ENCODE measurements around the gene ACTG2.
A peak's percentile ranks its signal among the peaks of the same experiment; 100 is the strongest.
"Not testable (repeated sequence)": the region's sequence is repeated elsewhere in the genome, so short reads cannot be mapped to it uniquely, and the experiment has no call there.

Gene ACTG2

GRCh38 chr2:73938718-73939352 is 46.0 kb downstream of the ACTG2 start:
- H3K27me3 ChIP-seq (ENCODE audit: insufficient read depth, low read length, poor library complexity, severe bottlenecking) = no peaks in the 10 kb centered on the region
- no peaks in the 10 kb centered on the region for H3K9me3 ChIP-seq (ENCODE audit: insufficient read depth, low read depth, low read length)
- H3K36me3 ChIP-seq (ENCODE audit: insufficient read depth, low read length) = 0 out of 2 replicates have a peak, but pooled peaks cover under 1% of the 10 kb centered on the region
- H3F3A ChIP-seq (ENCODE audit: low read depth) = no peaks in the 10 kb centered on the region
- TF ChIP-seq CTCF (conservative IDR thresholded peaks at IDR 0.05; ENCODE audit: low read length) (no peak), EZH2phosphoT487 (IDR thresholded peaks at IDR 0.05; ENCODE audit: borderline replicate concordance) (peak; percentile 50; the same call in 1 of the 2 replicates)
- no peak overlapping the region for H3K4me2 ChIP-seq (ENCODE audit: low read depth, low read length, poor library complexity, severe bottlenecking)
- H2AFZ ChIP-seq (ENCODE audit: low read length) = no peak overlapping the region
- peaks cover 8% of the 10 kb centered on the region for H3K4me1 ChIP-seq (ENCODE audit: insufficient read depth, low read length, poor library complexity, severe bottlenecking)
- peaks cover 24% of the 10 kb centered on the region; the same call in 1 of the 2 replicates for H3K79me2 ChIP-seq (ENCODE audit: insufficient read depth, low read length)
- no peak overlapping the region for H3K4me3 ChIP-seq (ENCODE audit: low read length, poor library complexity, severe bottlenecking)
- no peak overlapping the region for H3K9ac ChIP-seq (ENCODE audit: low read depth, low read length, poor library complexity, severe bottlenecking)
- H3K9me2 ChIP-seq (replicated peaks; ENCODE audit: low read depth, low read length) = no peaks in the 10 kb centered on the region
- peaks cover 67% of the 10 kb centered on the region for H4K20me1 ChIP-seq (ENCODE audit: insufficient read depth, low read length, poor library complexity, severe bottlenecking)

- no peak overlapping the region for H2AFZ ChIP-seq (ENCODE audit: low read length)
- no peak overlapping the region for H3K4me3 ChIP-seq (ENCODE audit: low read length, poor library complexity, severe bottlenecking)
- peaks cover 5% of the 10 kb centered on the region; the same call in 1 of the 2 replicates for H3K36me3 ChIP-seq (ENCODE audit: insufficient read depth, low read length)
- TF ChIP-seq EZH2phosphoT487 (IDR thresholded peaks at IDR 0.05; ENCODE audit: borderline replicate concordance) (no peak), CTCF (conservative IDR thresholded peaks at IDR 0.05; ENCODE audit: low read length) (peak; percentile 44)
- H4K20me1 ChIP-seq (ENCODE audit: insufficient read depth, low read length, poor library complexity, severe bottlenecking) = peaks cover 70% of the 10 kb centered on the region
- H3K9me2 ChIP-seq (replicated peaks; ENCODE audit: low read depth, low read length) = no peaks in the 10 kb centered on the region
- H3K79me2 ChIP-seq (ENCODE audit: insufficient read depth, low read length) = peaks cover 26% of the 10 kb centered on the region; the same call in 1 of the 2 replicates
- H3K4me2 ChIP-seq (ENCODE audit: low read depth, low read length, poor library complexity, severe bottlenecking) = no peak overlapping the region
- H3K27me3 ChIP-seq (ENCODE audit: insufficient read depth, low read length, poor library complexity, severe bottlenecking) = no peaks in the 10 kb centered on the region
- no peaks in the 10 kb centered on the region for H3K9me3 ChIP-seq (ENCODE audit: insufficient read depth, low read depth, low read length)
- no peaks in the 10 kb centered on the region for H3F3A ChIP-seq (ENCODE audit: low read depth)
- no peak overlapping the region for H3K9ac ChIP-seq (ENCODE audit: low read depth, low read length, poor library complexity, severe bottlenecking)
- peaks cover 8% of the 10 kb centered on the region for H3K4me1 ChIP-seq (ENCODE audit: insufficient read depth, low read length, poor library complexity, severe bottlenecking)
Measured at GRCh38 chr2:73939419-73939818, 46.6 kb downstream of the ACTG2 start.

- not testable (repeated sequence) for H2AFZ ChIP-seq (ENCODE audit: low read length); H3K9ac ChIP-seq (ENCODE audit: low read depth, low read length, poor library complexity, severe bottlenecking); H3K4me1 ChIP-seq (ENCODE audit: insufficient read depth, low read length, poor library complexity, severe bottlenecking); H3K4me3 ChIP-seq (ENCODE audit: low read length, poor library complexity, severe bottlenecking); H3K27me3 ChIP-seq (ENCODE audit: insufficient read depth, low read length, poor library complexity, severe bottlenecking); H3F3A ChIP-seq (ENCODE audit: low read depth); H3K4me2 ChIP-seq (ENCODE audit: low read depth, low read length, poor library complexity, severe bottlenecking); H3K9me3 ChIP-seq (ENCODE audit: insufficient read depth, low read depth, low read length); H3K9me2 ChIP-seq (replicated peaks; ENCODE audit: low read depth, low read length)
- Histone ChIP-seq H3K36me3 (ENCODE audit: insufficient read depth, low read length) (peaks cover 11% of the 10 kb centered on the region; the same call in 1 of the 2 replicates), H4K20me1 (ENCODE audit: insufficient read depth, low read length, poor library complexity, severe bottlenecking) (peaks cover 72% of the 10 kb centered on the region), H3K79me2 (ENCODE audit: insufficient read depth, low read length) (peaks cover 31% of the 10 kb centered on the region)
Measured at GRCh38 chr2:73940066-73940465, 47.3 kb downstream of the ACTG2 start.

GRCh38 chr2:73942664-73943063 is 49.9 kb downstream of the ACTG2 start:
- H3K27me3 ChIP-seq (ENCODE audit: insufficient read depth, low read length, poor library complexity, severe bottlenecking) = no peaks in the 10 kb centered on the region
- peaks cover 30% of the 10 kb centered on the region; the same call in 1 of the 2 replicates for H3K36me3 ChIP-seq (ENCODE audit: insufficient read depth, low read length)
- peaks cover 32% of the 10 kb centered on the region for H3K79me2 ChIP-seq (ENCODE audit: insufficient read depth, low read length)
- no peak overlapping the region for H2AFZ ChIP-seq (ENCODE audit: low read length)
- H3K4me1 ChIP-seq (ENCODE audit: insufficient read depth, low read length, poor library complexity, severe bottlenecking) = peaks cover 8% of the 10 kb centered on the region
- no peak overlapping the region for H3K9ac ChIP-seq (ENCODE audit: low read depth, low read length, poor library complexity, severe bottlenecking)
- TF ChIP-seq CTCF (conservative IDR thresholded peaks at IDR 0.05; ENCODE audit: low read length) (no peak), EZH2phosphoT487 (IDR thresholded peaks at IDR 0.05; ENCODE audit: borderline replicate concordance) (no peak)
- H3K4me3 ChIP-seq (ENCODE audit: low read length, poor library complexity, severe bottlenecking) = no peak overlapping the region
- no peaks in the 10 kb centered on the region for H3K9me2 ChIP-seq (replicated peaks; ENCODE audit: low read depth, low read length)
- H4K20me1 ChIP-seq (ENCODE audit: insufficient read depth, low read length, poor library complexity, severe bottlenecking) = peaks cover 58% of the 10 kb centered on the region
- H3K9me3 ChIP-seq (ENCODE audit: insufficient read depth, low read depth, low read length) = no peaks in the 10 kb centered on the region
- no peak overlapping the region for H3K4me2 ChIP-seq (ENCODE audit: low read depth, low read length, poor library complexity, severe bottlenecking)
- H3F3A ChIP-seq (ENCODE audit: low read depth) = no peaks in the 10 kb centered on the region

All from Loucy (cell line).